Measurements from ENCODE around the gene TMEM236. TPM values are rescaled to one million over a fixed set of nuclear protein-coding genes. Genes with fewer than 3 reads are reported as not detected.

TMEM236 gene
- polyA plus RNA-seq, 1 of the 3 experiments (the other 2 are of a cell fraction): 0.02 TPM

DNA sequence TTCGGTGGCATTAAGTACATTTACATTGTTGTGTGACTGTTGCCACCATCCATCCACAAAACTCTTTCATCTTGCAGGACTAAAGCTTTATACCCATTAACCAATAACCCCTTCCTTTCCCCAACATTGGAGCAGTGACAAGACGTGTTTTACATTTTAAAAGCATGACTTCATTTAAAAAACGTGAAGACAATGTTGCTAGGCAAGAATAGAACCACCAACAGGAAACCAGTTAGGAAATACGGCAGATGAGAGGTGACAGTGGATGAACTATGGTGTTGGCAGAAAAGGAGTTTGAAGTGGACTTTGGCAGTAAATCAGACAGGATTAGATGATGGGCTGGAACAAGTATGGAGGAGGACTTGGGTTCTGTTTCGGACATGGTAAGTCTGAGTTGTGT is 17.0 kb downstream of the TMEM236 start:
- H3K9me3 ChIP-seq: no peaks in the 10 kb centered on the region
- H2AFZ ChIP-seq (ENCODE audit: low read depth): no peak overlapping the region
- H3K4me2 ChIP-seq: no peak overlapping the region
- no peaks in the 10 kb centered on the region for H3K79me2 ChIP-seq (ENCODE audit: insufficient read depth)
- CTCF ChIA-PET: no interaction called here
- H3K4me1 ChIP-seq (ENCODE audit: control insufficient read depth in 1 of 2, insufficient read depth in 2 of 2, low read depth in 1 of 2, low read length in 1 of 2): no peaks in the 10 kb centered on the region
- H3K4me3 ChIP-seq (ENCODE audit: low read depth in 2 of 2, low read length in 1 of 2): no peak overlapping the region
- TF ChIP-seq EP300 (IDR thresholded peaks at IDR 0.05; ENCODE audit: borderline replicate concordance in 1 of 2, low read depth in 1 of 2, low read length in 1 of 2): no peak
- H3K36me3 ChIP-seq (replicated peaks in 1 of 2; ENCODE audit: control insufficient read depth in 1 of 2, insufficient read depth in 2 of 2, low read length in 1 of 2): no peaks in the 10 kb centered on the region
- no peak overlapping the region for H3K9ac ChIP-seq
- no peak overlapping the region for H3K27ac ChIP-seq (ENCODE audit: low read depth in 2 of 2, low read length in 1 of 2)
- no peak for DNase-seq
- no peaks in the 10 kb centered on the region for H4K20me1 ChIP-seq (ENCODE audit: insufficient read depth)
- H3K27me3 ChIP-seq (ENCODE audit: insufficient read depth): no peaks in the 10 kb centered on the region
- POLR2A ChIA-PET: no interaction called here
- WGBS (ENCODE audit: low lambda C conversion rate): 54% methylated on average over 5 of the region's 5 CpGs
- H3K9me2 ChIP-seq: no peaks in the 10 kb centered on the region
- H3F3A ChIP-seq (replicated peaks; ENCODE audit: insufficient read depth): no peaks in the 10 kb centered on the region

- 93% methylated on average over 4 of the region's 4 CpGs for WGBS (ENCODE audit: low lambda C conversion rate)
- H3K9me3 ChIP-seq: no peaks in the 10 kb centered on the region
- H3K4me1 ChIP-seq (ENCODE audit: control insufficient read depth in 1 of 2, insufficient read depth in 2 of 2, low read depth in 1 of 2, low read length in 1 of 2): no peaks in the 10 kb centered on the region
- H3K36me3 ChIP-seq (replicated peaks in 1 of 2; ENCODE audit: control insufficient read depth in 1 of 2, insufficient read depth in 2 of 2, low read length in 1 of 2): no peaks in the 10 kb centered on the region
- ChIA-PET POLR2A (no interaction called here), CTCF (no interaction called here)
- no peaks in the 10 kb centered on the region for H3K27me3 ChIP-seq (ENCODE audit: insufficient read depth)
- no peaks in the 10 kb centered on the region for H4K20me1 ChIP-seq (ENCODE audit: insufficient read depth)
- H3K27ac ChIP-seq (ENCODE audit: low read depth in 2 of 2, low read length in 1 of 2): no peak overlapping the region
- H3K9me2 ChIP-seq: no peaks in the 10 kb centered on the region
- no peak for DNase-seq
- no peaks in the 10 kb centered on the region for H3K79me2 ChIP-seq (ENCODE audit: insufficient read depth)
- TF ChIP-seq FOXJ3 (CRISPR knock-in tag; IDR thresholded peaks at IDR 0.05) (no peak), FOXM1 (IDR thresholded peaks at IDR 0.05; ENCODE audit: low read depth) (no peak), CTCF (IDR thresholded peaks at IDR 0.05) (no peak), NFIC (IDR thresholded peaks at IDR 0.05; ENCODE audit: borderline replicate concordance) (no peak), TCF12 (IDR thresholded peaks at IDR 0.05) (no peak), EP300 (IDR thresholded peaks at IDR 0.05; ENCODE audit: borderline replicate concordance in 1 of 2, low read depth in 1 of 2, low read length in 1 of 2) (no peak), TAF1 (IDR thresholded peaks at IDR 0.05; ENCODE audit: borderline replicate concordance, low read depth, low read length) (no peak)
- TF ChIP-seq, protein P1, sequence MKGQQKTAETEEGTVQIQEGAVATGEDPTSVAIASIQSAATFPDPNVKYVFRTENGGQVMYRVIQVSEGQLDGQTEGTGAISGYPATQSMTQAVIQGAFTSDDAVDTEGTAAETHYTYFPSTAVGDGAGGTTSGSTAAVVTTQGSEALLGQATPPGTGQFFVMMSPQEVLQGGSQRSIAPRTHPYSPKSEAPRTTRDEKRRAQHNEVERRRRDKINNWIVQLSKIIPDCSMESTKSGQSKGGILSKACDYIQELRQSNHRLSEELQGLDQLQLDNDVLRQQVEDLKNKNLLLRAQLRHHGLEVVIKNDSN (IDR thresholded peaks at IDR 0.05; ENCODE audit: borderline replicate concordance, low read depth): no peak
- no peak overlapping the region for H3K9ac ChIP-seq
- no peak overlapping the region for H3K4me2 ChIP-seq
- H3K4me3 ChIP-seq (ENCODE audit: low read depth in 2 of 2, low read length in 1 of 2): no peak overlapping the region
- H3F3A ChIP-seq (replicated peaks; ENCODE audit: insufficient read depth): no peaks in the 10 kb centered on the region
- no peak overlapping the region for H2AFZ ChIP-seq (ENCODE audit: low read depth)
These were observed 19.0 kb downstream of the TMEM236 start for GRCh38 chr10:17771017-17771416.

DNA sequence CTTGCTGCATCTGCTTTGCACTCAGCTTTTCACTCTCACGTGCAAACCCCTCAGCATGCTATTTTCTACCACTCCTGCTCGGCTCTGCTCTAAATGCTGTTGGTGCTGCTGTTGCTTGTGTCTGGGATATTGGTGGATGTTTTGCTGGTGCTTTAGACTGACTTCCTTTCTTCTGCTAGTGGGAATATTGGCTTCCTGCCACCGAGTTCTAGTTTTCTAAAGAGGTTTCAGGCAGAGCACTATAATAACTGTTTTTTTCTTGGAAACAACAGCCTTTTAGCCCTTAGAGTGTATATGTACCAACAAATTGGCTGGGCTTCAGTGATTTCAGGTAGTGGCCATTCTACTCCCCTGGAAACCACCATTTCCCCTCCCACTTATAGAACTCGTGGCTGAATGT is 27.8 kb downstream of the TMEM236 start:
- WGBS (ENCODE audit: low lambda C conversion rate): 68% methylated on average over 4 of the region's 4 CpGs
- Histone ChIP-seq H3F3A (replicated peaks; ENCODE audit: insufficient read depth) (peaks cover 14% of the 10 kb centered on the region), H3K9me2 (no peaks in the 10 kb centered on the region), H3K4me2 (no peak overlapping the region), H3K9ac (no peak overlapping the region), H3K4me3 (ENCODE audit: low read depth in 2 of 2, low read length in 1 of 2) (no peak overlapping the region), H4K20me1 (ENCODE audit: insufficient read depth) (no peaks in the 10 kb centered on the region), H3K27ac (ENCODE audit: low read depth in 2 of 2, low read length in 1 of 2) (no peak overlapping the region), H3K4me1 (ENCODE audit: control insufficient read depth in 1 of 2, insufficient read depth in 2 of 2, low read depth in 1 of 2, low read length in 1 of 2) (peaks cover 15 to 20% of the 10 kb centered on the region in 2 experiments; a peak in 3 of 4 replicates), H3K36me3 (replicated peaks in 1 of 2; ENCODE audit: control insufficient read depth in 1 of 2, insufficient read depth in 2 of 2, low read length in 1 of 2) (no peaks in the 10 kb centered on the region), H2AFZ (ENCODE audit: low read depth) (no peak overlapping the region), H3K79me2 (ENCODE audit: insufficient read depth) (no peaks in the 10 kb centered on the region), H3K9me3 (no peaks in the 10 kb centered on the region), H3K27me3 (ENCODE audit: insufficient read depth) (no peaks in the 10 kb centered on the region)
- CTCF ChIA-PET: no interaction called here
- no peak for DNase-seq
- TF ChIP-seq TAF1 (IDR thresholded peaks at IDR 0.05; ENCODE audit: borderline replicate concordance, low read depth, low read length): no peak
- POLR2A ChIA-PET: no interaction called here

Measured in SK-N-SH (cell line).